ENCODE results near the gene PSMD6.

DNA sequence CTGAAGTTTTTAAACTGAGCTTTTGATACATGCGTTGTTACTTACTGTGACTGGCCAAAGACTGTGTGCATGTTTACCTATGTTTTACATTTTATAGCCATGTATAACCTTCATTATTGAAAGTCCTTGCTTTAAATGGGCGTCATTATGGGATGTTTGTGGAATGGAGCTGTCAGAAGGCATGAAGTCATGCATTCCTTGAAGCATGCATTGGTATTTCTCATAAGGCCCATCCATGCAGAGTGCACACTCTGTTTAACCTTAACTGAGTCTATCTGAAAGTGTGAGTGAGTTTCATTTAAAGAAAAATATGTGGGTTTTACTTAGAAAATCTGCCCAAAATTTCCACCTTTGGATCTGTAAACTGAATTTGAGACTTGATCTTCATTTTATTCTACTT lies 51.1 kb downstream of the PSMD6 start:
- TF ChIP-seq, protein P1, sequence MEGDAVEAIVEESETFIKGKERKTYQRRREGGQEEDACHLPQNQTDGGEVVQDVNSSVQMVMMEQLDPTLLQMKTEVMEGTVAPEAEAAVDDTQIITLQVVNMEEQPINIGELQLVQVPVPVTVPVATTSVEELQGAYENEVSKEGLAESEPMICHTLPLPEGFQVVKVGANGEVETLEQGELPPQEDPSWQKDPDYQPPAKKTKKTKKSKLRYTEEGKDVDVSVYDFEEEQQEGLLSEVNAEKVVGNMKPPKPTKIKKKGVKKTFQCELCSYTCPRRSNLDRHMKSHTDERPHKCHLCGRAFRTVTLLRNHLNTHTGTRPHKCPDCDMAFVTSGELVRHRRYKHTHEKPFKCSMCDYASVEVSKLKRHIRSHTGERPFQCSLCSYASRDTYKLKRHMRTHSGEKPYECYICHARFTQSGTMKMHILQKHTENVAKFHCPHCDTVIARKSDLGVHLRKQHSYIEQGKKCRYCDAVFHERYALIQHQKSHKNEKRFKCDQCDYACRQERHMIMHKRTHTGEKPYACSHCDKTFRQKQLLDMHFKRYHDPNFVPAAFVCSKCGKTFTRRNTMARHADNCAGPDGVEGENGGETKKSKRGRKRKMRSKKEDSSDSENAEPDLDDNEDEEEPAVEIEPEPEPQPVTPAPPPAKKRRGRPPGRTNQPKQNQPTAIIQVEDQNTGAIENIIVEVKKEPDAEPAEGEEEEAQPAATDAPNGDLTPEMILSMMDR (conservative IDR thresholded peaks at IDR 0.05): no peak
- no peak for TF ChIP-seq ZFX (IDR thresholded peaks at IDR 0.05)

All from C4-2B (cell line).